Pancreas (tissue), 10 donors: ENCODE measurements around the gene TRIP4. TPM values are rescaled to one million over a fixed set of nuclear protein-coding genes. Genes with fewer than 3 reads are reported as not detected.

Experiments
- ATAC-seq, 4 donors: fragments of 200-7000 bp; cut with Tn5 transposase; one replicate each; pipeline versions ENCODE4 v1.8.0 to v1.9.1; 2020; ENCODE audit warnings: mild to moderate bottlenecking in 4 of 4, moderate library complexity in 4 of 4
- DNase-seq, 6 donors: peaks; one replicate each; pipeline ENCODE4 v3.0.0-alpha.2; 2020
- FAIRE-seq: peaks from 2 replicates; lab custom pipeline; 2012; peaks lifted over from hg19 to GRCh38; lab: Jason Lieb, UNC
- H3K27ac ChIP-seq, 4 donors: fragments of 200-600 bp; sonication (generic); 1 replicate in 3 of 4; 2 replicates in 1 of 4; pipeline versions ENCODE4 v1.5.0 to v1.8.0; 2020
- H3K27me3 ChIP-seq, 4 donors: fragments of 200-600 bp; one replicate each; pipeline ENCODE4 v1.8.0; 2021
- H3K36me3 ChIP-seq, 3 donors: fragments of 200-600 bp; sonication (generic) in 1 of 3; one replicate each; pipeline versions ENCODE4 v1.5.0 to v1.8.0; 2020 to 2021
- H3K4me1 ChIP-seq, 3 donors: fragments of 200-600 bp; one replicate each; pipeline ENCODE4 v1.8.0; 2021
- H3K4me3 ChIP-seq, 4 donors: fragments of 200-600 bp; sonication (generic) in 2 of 4; one replicate each; pipeline versions ENCODE4 v1.5.0 to v1.8.0; 2020 to 2021
- H3K9me3 ChIP-seq, 4 donors: fragments of 200-600 bp; one replicate each; pipeline ENCODE4 v1.8.0; 2021
- WGBS, 2 donors: extraction: QIAGEN DNeasy Blood & Tissue Kit; methylation state at CpG; one replicate each; pipeline ENCODE4 v1.1.7; 2013; 5-methylcytosine and 5-hydroxymethylcytosine counted together
- intact Hi-C, 3 donors: fragments of 100-400 bp; cut with DNase I; formaldehyde crosslinking; loops; one replicate each; pipeline versions ENCODE4 v1.11.1 to v1.14.2; 2022
- polyA plus RNA-seq, 2 donors: library from polyadenylated mRNA; stranded (reverse); fragments of 200-250 nt; gene quantifications; one replicate each; pipeline ENCODE4 v1.2.3, GENCODE V29; 2013
- total RNA-seq, 6 donors: library from RNA; stranded (reverse); fragmentation: NEBNext Ultra II Directional in 4 of 6; extraction: Animal tissue kit (Norgen Biotek cat#: 25700) in 4 of 6; gene quantifications; one replicate each; pipeline versions ENCODE4 v1.2.1 to v1.2.4, GENCODE V29; 2021 to 2023
- TF ChIP-seq, protein P1 (sequence below), 4 donors: fragments of 200-600 bp; sonication (generic) in 3 of 4; IDR thresholded peaks; one replicate each; pipeline versions ENCODE4 v1.5.0 to v1.8.0; 2021; ENCODE audit warnings: antibody characterized with exemption in 4 of 4
- donor health status: healthy with polysubstance abuse.
- donor health status: DM: no; HTN: no; CAD: no; lungs with moderate emphysema.
- donor health status: DM: no; HTN: no; CAD: no.
- donor health status: control.
- donor health status: control.
- donor health status: Bipolar disorder and iron deficiency.
- donor health status: DM: yes; HTN: yes; CAD: no.
- donor health status: DM: no; HTN: no; CAD: no.
- donor health status: DM: no; HTN: no; CAD: no.
- donor health status: DM: yes; HTN: yes; CAD: no.

Gene TRIP4
- total RNA-seq (10 to 100 TPM in 3 of 6 donors, 1 to 10 TPM in 3; 9.1 to 17.5 (median 10.7) TPM), polyA plus RNA-seq (10 to 100 TPM; 11.7 to 15.4 TPM)

DNA sequence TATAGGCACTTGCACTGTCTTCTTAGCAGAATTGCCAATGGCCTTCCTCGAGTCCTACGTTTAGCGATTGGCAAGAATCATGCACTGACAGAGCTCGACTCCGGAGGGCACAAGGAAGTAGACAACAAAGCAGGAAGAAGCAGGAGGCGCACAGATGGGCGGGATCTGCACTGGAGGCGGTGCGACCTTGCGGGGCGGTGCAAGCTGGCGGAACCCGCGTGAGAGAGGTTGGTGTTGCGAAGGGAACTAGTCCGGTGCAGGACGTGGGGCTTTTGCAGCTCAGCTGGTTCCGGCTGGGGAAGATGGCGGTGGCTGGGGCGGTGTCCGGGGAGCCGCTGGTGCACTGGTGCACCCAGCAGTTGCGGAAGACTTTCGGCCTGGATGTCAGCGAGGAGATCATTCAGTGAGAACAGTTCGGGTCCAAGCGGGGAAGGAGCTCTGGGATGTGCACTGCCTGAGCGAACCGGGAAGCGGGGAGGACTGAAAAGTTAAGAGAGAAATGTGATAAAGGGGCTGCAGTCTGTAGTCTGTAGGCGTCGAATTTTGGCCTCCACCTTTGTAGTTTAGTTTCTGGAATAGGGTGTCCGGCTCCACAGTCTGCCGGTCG is at the start of gene TRIP4:
Gene TRIP4, plus strand, starts transcription at position 275 of the 607 bp plus-strand sequence. Its CDS starts 28 bp downstream, at position 303.
- ATAC-seq: peak; percentile 99 to 100 (median 99)
- peak; percentile 84 for FAIRE-seq
- peak; percentile 92 to 98 (median 94) for DNase-seq
- H3K27ac ChIP-seq: peak within 1 kb of the TSS; percentile 45 to 79 (median 77)
- H3K4me3 ChIP-seq: peak within 1 kb of the TSS; percentile 43 to 73 (median 58)
- no peaks in the 10 kb centered on the region for H3K36me3 ChIP-seq
- 0% methylated on average over 35 of the region's 35 CpGs for WGBS, 2 donors
- H3K4me1 ChIP-seq: peaks cover 0 to 4% (median 3%) of the 10 kb centered on the region in 3 donors
- TF ChIP-seq, protein P1, sequence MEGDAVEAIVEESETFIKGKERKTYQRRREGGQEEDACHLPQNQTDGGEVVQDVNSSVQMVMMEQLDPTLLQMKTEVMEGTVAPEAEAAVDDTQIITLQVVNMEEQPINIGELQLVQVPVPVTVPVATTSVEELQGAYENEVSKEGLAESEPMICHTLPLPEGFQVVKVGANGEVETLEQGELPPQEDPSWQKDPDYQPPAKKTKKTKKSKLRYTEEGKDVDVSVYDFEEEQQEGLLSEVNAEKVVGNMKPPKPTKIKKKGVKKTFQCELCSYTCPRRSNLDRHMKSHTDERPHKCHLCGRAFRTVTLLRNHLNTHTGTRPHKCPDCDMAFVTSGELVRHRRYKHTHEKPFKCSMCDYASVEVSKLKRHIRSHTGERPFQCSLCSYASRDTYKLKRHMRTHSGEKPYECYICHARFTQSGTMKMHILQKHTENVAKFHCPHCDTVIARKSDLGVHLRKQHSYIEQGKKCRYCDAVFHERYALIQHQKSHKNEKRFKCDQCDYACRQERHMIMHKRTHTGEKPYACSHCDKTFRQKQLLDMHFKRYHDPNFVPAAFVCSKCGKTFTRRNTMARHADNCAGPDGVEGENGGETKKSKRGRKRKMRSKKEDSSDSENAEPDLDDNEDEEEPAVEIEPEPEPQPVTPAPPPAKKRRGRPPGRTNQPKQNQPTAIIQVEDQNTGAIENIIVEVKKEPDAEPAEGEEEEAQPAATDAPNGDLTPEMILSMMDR (IDR thresholded peaks at IDR 0.05): no peak
- H3K9me3 ChIP-seq: no peaks in the 10 kb centered on the region
- intact Hi-C loops: no loop called here
- H3K27me3 ChIP-seq: no peaks in the 10 kb centered on the region

GRCh38 chr15:64340355-64340754 is 47.3 kb upstream of the TRIP4 start:
- TF ChIP-seq, protein P1 (IDR thresholded peaks at IDR 0.05): no peak
- H3K4me3 ChIP-seq: no peak overlapping the region
- intact Hi-C loops: no loop called here
- H3K36me3 ChIP-seq: no peaks in the 10 kb centered on the region
- H3K4me1 ChIP-seq: peaks cover 4 to 13% (median 8%) of the 10 kb centered on the region in 3 donors
- H3K9me3 ChIP-seq: no peaks in the 10 kb centered on the region
- no peaks in the 10 kb centered on the region for H3K27me3 ChIP-seq
- no peak overlapping the region for H3K27ac ChIP-seq
- WGBS, 2 donors: 95 to 97% methylated on average over 1 of the region's 1 CpG
- FAIRE-seq (no peak), ATAC-seq (no peak), DNase-seq (no peak)

DNA sequence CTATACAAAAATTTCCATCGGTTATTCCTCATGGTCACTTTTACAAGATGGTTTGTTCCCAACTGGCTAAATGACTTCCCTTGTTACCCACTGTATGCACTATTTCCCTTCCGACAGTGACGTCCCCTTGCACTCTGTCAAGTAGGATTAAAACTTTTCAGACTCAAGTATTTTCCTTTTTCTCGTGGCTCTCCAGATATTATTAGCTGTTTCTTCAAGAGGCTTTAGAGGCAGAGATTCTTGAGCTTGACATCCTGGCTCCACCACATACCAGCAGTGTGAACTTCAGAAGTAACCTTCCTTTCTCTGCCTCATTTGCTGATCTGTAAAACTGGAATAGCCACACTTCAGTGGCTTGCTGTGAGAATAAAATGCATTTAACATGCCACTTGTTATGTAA is 45.7 kb upstream of the TRIP4 start:
- Histone ChIP-seq H3K4me3 (no peak overlapping the region), H3K4me1 (peaks cover 4 to 13% (median 8%) of the 10 kb centered on the region in 3 donors), H3K27me3 (no peaks in the 10 kb centered on the region), H3K36me3 (no peaks in the 10 kb centered on the region), H3K27ac (no peak overlapping the region), H3K9me3 (no peaks in the 10 kb centered on the region)
- no peak for DNase-seq
- ATAC-seq: no peak
- intact Hi-C loops: no loop called here
- FAIRE-seq: no peak
- TF ChIP-seq, protein P1 (IDR thresholded peaks at IDR 0.05): no peak
- WGBS, 2 donors: 91 to 96% methylated on average over 4 of the region's 4 CpGs

GRCh38 chr15:64343222-64343621 is 44.4 kb upstream of the TRIP4 start:
- Histone ChIP-seq H3K27me3 (no peaks in the 10 kb centered on the region), H3K36me3 (no peaks in the 10 kb centered on the region), H3K27ac (no peak overlapping the region), H3K4me3 (no peak overlapping the region), H3K9me3 (no peaks in the 10 kb centered on the region), H3K4me1 (peaks cover 4 to 13% (median 8%) of the 10 kb centered on the region in 3 donors)
- ATAC-seq: no peak
- TF ChIP-seq, protein P1 (IDR thresholded peaks at IDR 0.05): no peak
- no peak for DNase-seq
- FAIRE-seq: no peak
- intact Hi-C loops: no loop called here

- no peak for DNase-seq
- no peaks in the 10 kb centered on the region for H3K36me3 ChIP-seq
- ATAC-seq: no peak
- peaks cover 4 to 13% (median 8%) of the 10 kb centered on the region in 3 donors for H3K4me1 ChIP-seq
- H3K27me3 ChIP-seq: no peaks in the 10 kb centered on the region
- H3K9me3 ChIP-seq: no peaks in the 10 kb centered on the region
- WGBS, 2 donors: 85 to 93% methylated on average over 2 of the region's 2 CpGs
- no peak for FAIRE-seq
- H3K27ac ChIP-seq: no peak overlapping the region
- TF ChIP-seq, protein P1 (IDR thresholded peaks at IDR 0.05): no peak
- intact Hi-C loops: no loop called here
- no peak overlapping the region for H3K4me3 ChIP-seq
Measured at GRCh38 chr15:64343841-64344240, 43.8 kb upstream of the TRIP4 start.
